GM19025 (cell line): ENCODE results near the gene RIC8B.
"Not testable (repeated sequence)": the region's sequence is repeated elsewhere in the genome, so short reads cannot be mapped to it uniquely, and the experiment has no call there.

Source experiments
- ATAC-seq: cut with Tn5 transposase; IDR thresholded peaks from one replicate; pipeline ENCODE4 v1.9.1; 2021; ENCODE audit warnings: mild to moderate bottlenecking, low read depth, moderate library complexity; ENCODE audit not compliant: unreplicated experiment

The RIC8B gene

GRCh38 chr12:106897082-106897481 is 122.6 kb downstream of the RIC8B start:
- ATAC-seq = no peak

- ATAC-seq = no peak
Observed at GRCh38 chr12:106897981-106898901, 123.8 kb downstream of the RIC8B start.

GRCh38 chr12:106900554-106900953 is 126.1 kb downstream of the RIC8B start:
- ATAC-seq = no peak

- ATAC-seq = no peak
Observed at GRCh38 chr12:106901276-106901675, 126.8 kb downstream of the RIC8B start.

- no peak for ATAC-seq
Observed at GRCh38 chr12:106902053-106902452, 127.6 kb downstream of the RIC8B start.

GRCh38 chr12:106903241-106903945 is 128.9 kb downstream of the RIC8B start:
- ATAC-seq = peak; percentile 83

GRCh38 chr12:106906715-106907114 is 132.2 kb downstream of the RIC8B start:
- ATAC-seq = no peak

GRCh38 chr12:106907411-106907810 is 132.9 kb downstream of the RIC8B start:
- ATAC-seq = no peak

- no peak for ATAC-seq
Observed at GRCh38 chr12:106907846-106908245, 133.4 kb downstream of the RIC8B start.

- ATAC-seq = no peak
Observed at GRCh38 chr12:106908561-106908960, 134.1 kb downstream of the RIC8B start.

- peak; percentile 50 for ATAC-seq
Observed at GRCh38 chr12:106910202-106910601, 135.7 kb downstream of the RIC8B start.

- ATAC-seq = no peak
Observed at GRCh38 chr12:106911581-106911980, 137.1 kb downstream of the RIC8B start.

GRCh38 chr12:106913456-106913855 is 139.0 kb downstream of the RIC8B start:
- ATAC-seq = no peak

- peak; percentile 59 for ATAC-seq
Observed at GRCh38 chr12:106914796-106915634, 140.5 kb downstream of the RIC8B start.

- ATAC-seq = no peak
Observed at GRCh38 chr12:106915635-106916026, 141.1 kb downstream of the RIC8B start.

GRCh38 chr12:106917503-106917902 is 143.0 kb downstream of the RIC8B start:
- no peak for ATAC-seq

- ATAC-seq = no peak
Observed at GRCh38 chr12:106918746-106919145, 144.3 kb downstream of the RIC8B start.

GRCh38 chr12:106919910-106920544 is 145.5 kb downstream of the RIC8B start:
- no peak for ATAC-seq

GRCh38 chr12:106921976-106922375 is 147.5 kb downstream of the RIC8B start:
- ATAC-seq = not testable (repeated sequence)

GRCh38 chr12:106923594-106923993 is 149.1 kb downstream of the RIC8B start:
- ATAC-seq = not testable (repeated sequence)
